HEK293 (cell line): ENCODE results near the gene THRAP3.

ENCODE experiments used
- CTCF ChIA-PET: fragments of 350-600 bp; formaldehyde crosslinking; extraction: SDS; loops from one replicate; lab custom pipeline; 2021; ENCODE audit warnings: antibody characterized with exemption; lab: Yijun Ruan, JAX
- POLR2A ChIA-PET: fragments of 300-600 bp; formaldehyde crosslinking; extraction: SDS; loops from one replicate; lab custom pipeline; 2020; ENCODE audit warnings: antibody characterized with exemption, inconsistent platforms; lab: Yijun Ruan, JAX
- H3K27ac ChIP-seq: fragments of 200-500 bp; sonication (Bioruptor generic); 2 replicates; pipeline ENCODE4 v1.5.1; 2014; ENCODE audit warnings: low read depth, low read length, control low read depth, inconsistent platforms; ENCODE audit errors: extremely low read depth
- H3K36me3 ChIP-seq, 2 experiments: fragments of 200-500 bp in 1 of 2; sonication (Bioruptor generic) in 1 of 2; 1 replicate in 1 of 2; 2 replicates in 1 of 2; pipeline ENCODE4 v1.5.1; 2014 to 2017; ENCODE audit warnings: inconsistent platforms in 2 of 2, low read length in 2 of 2; ENCODE audit not compliant: control insufficient read depth in 2 of 2, insufficient read depth in 1 of 2
- H3K4me1 ChIP-seq: fragments of 200-500 bp; sonication (Bioruptor generic); 2 replicates; pipeline ENCODE4 v1.5.1; 2014; ENCODE audit warnings: mild to moderate bottlenecking, low read length, inconsistent platforms; ENCODE audit not compliant: control insufficient read depth, insufficient read depth
- H3K4me3 ChIP-seq: 2 replicates; pipeline ENCODE4 v1.5.1; 2011; ENCODE audit warnings: low read depth, mild to moderate bottlenecking, control low read depth, low read length, moderate library complexity
- H3K9me3 ChIP-seq: fragments of 200-500 bp; sonication (Bioruptor generic); 2 replicates; pipeline ENCODE4 v1.5.1; 2014; ENCODE audit warnings: low read depth, low read length, inconsistent platforms; ENCODE audit not compliant: control insufficient read depth, insufficient read depth
- BCL11B ChIP-seq: fragments of 450-650 bp; formaldehyde crosslinking; IDR thresholded peaks from 2 replicates; pipeline ENCODE4 v1.5.1; 2016; ENCODE audit warnings: low read depth, missing biosample characterization, missing genetic modification characterization
- EGR2 ChIP-seq: fragments of 450-650 bp; formaldehyde crosslinking; IDR thresholded peaks from 2 replicates; pipeline ENCODE4 v1.5.1; 2016; ENCODE audit warnings: low read depth, missing biosample characterization, missing genetic modification characterization
- FEZF1 ChIP-seq: fragments of 450-650 bp; formaldehyde crosslinking; IDR thresholded peaks from 2 replicates; pipeline ENCODE4 v1.5.1; 2016; ENCODE audit warnings: missing biosample characterization, missing genetic modification characterization
- GLI2 ChIP-seq: fragments of 450-650 bp; formaldehyde crosslinking; IDR thresholded peaks from 2 replicates; pipeline ENCODE4; 2017; ENCODE audit warnings: missing biosample characterization, missing genetic modification characterization, low read depth, borderline replicate concordance
- RBAK ChIP-seq: fragments of 450-650 bp; formaldehyde crosslinking; IDR thresholded peaks from 2 replicates; pipeline ENCODE4 v1.5.1; 2016; ENCODE audit warnings: missing biosample characterization, missing genetic modification characterization
- ZBTB20 ChIP-seq: fragments of 450-650 bp; formaldehyde crosslinking; IDR thresholded peaks from 2 replicates; pipeline ENCODE4 v1.5.1; 2016; ENCODE audit warnings: missing biosample characterization, missing genetic modification characterization
- ZFHX2 ChIP-seq: fragments of 450-650 bp; formaldehyde crosslinking; conservative IDR thresholded peaks from 2 replicates; pipeline ENCODE4 v1.5.1; 2016; ENCODE audit warnings: missing biosample characterization, missing genetic modification characterization
- ZIC2 ChIP-seq: fragments of 450-650 bp; formaldehyde crosslinking; IDR thresholded peaks from 2 replicates; pipeline ENCODE4 v1.5.1; 2016; ENCODE audit warnings: missing biosample characterization, missing genetic modification characterization
- ZNF121 ChIP-seq: fragments of 450-650 bp; formaldehyde crosslinking; IDR thresholded peaks from 2 replicates; pipeline ENCODE4 v1.5.1; 2016; ENCODE audit warnings: missing biosample characterization, missing genetic modification characterization
- ZNF19 ChIP-seq: fragments of 450-650 bp; formaldehyde crosslinking; IDR thresholded peaks from 2 replicates; pipeline ENCODE4; 2016; ENCODE audit warnings: missing biosample characterization, missing genetic modification characterization, low read depth
- ZNF221 ChIP-seq: fragments of 450-650 bp; formaldehyde crosslinking; IDR thresholded peaks from 2 replicates; pipeline ENCODE4 v1.5.1; 2017; ENCODE audit warnings: missing biosample characterization, missing genetic modification characterization, borderline replicate concordance
- ZNF311 ChIP-seq: fragments of 450-650 bp; formaldehyde crosslinking; IDR thresholded peaks from 2 replicates; pipeline ENCODE4 v1.5.1; 2017; ENCODE audit warnings: missing biosample characterization, missing genetic modification characterization, borderline replicate concordance
- ZNF324 ChIP-seq: fragments of 450-650 bp; formaldehyde crosslinking; IDR thresholded peaks from 2 replicates; pipeline ENCODE4 v1.5.1; 2016; ENCODE audit warnings: missing biosample characterization, missing genetic modification characterization
- ZNF354C ChIP-seq: fragments of 450-650 bp; formaldehyde crosslinking; IDR thresholded peaks from 2 replicates; pipeline ENCODE4 v1.5.1; 2016; ENCODE audit warnings: missing biosample characterization, missing genetic modification characterization, low read depth, borderline replicate concordance
- ZNF404 ChIP-seq: fragments of 450-650 bp; formaldehyde crosslinking; IDR thresholded peaks from 2 replicates; pipeline ENCODE4 v1.5.1; 2017; ENCODE audit warnings: missing biosample characterization, missing genetic modification characterization
- ZNF48 ChIP-seq: fragments of 450-650 bp; formaldehyde crosslinking; IDR thresholded peaks from 2 replicates; pipeline ENCODE4 v1.5.1; 2016; ENCODE audit warnings: missing biosample characterization, missing genetic modification characterization
- ZNF521 ChIP-seq: fragments of 450-650 bp; formaldehyde crosslinking; IDR thresholded peaks from 2 replicates; pipeline ENCODE4 v1.5.1; 2017; ENCODE audit warnings: missing biosample characterization, mild to moderate bottlenecking, missing genetic modification characterization
- ZNF558 ChIP-seq: fragments of 450-650 bp; formaldehyde crosslinking; IDR thresholded peaks from 2 replicates; pipeline ENCODE4 v1.5.1; 2016; ENCODE audit warnings: missing biosample characterization, missing genetic modification characterization
- ZNF600 ChIP-seq: fragments of 450-650 bp; formaldehyde crosslinking; IDR thresholded peaks from 2 replicates; pipeline ENCODE4 v1.5.1; 2016; ENCODE audit warnings: missing biosample characterization, missing genetic modification characterization
- ZNF660 ChIP-seq: fragments of 450-650 bp; IDR thresholded peaks from 2 replicates; pipeline ENCODE4 v1.5.1; 2018; ENCODE audit warnings: missing biosample characterization, mild to moderate bottlenecking, missing genetic modification characterization
- ZNF768 ChIP-seq: fragments of 450-650 bp; formaldehyde crosslinking; IDR thresholded peaks from 2 replicates; pipeline ENCODE4 v1.5.1; 2018; ENCODE audit warnings: missing biosample characterization, mild to moderate bottlenecking, missing genetic modification characterization
- TF ChIP-seq, protein P1 (sequence below): fragments of 450-650 bp; formaldehyde crosslinking; IDR thresholded peaks from 2 replicates; pipeline ENCODE4 v1.5.1; 2016; ENCODE audit warnings: missing biosample characterization, missing genetic modification characterization

Gene THRAP3

GRCh38 chr1:36179220-36179600 is 45.0 kb upstream of the THRAP3 start (continued):
- TF ChIP-seq ZNF221 (no peak), ZNF354C (tag by site-specific recombination) (no peak), BCL11B (tag by site-specific recombination) (no peak), EGR2 (no peak), ZNF324 (tag by site-specific recombination) (no peak), GLI2 (tag by site-specific recombination) (no peak)
- TF ChIP-seq, protein P1, sequence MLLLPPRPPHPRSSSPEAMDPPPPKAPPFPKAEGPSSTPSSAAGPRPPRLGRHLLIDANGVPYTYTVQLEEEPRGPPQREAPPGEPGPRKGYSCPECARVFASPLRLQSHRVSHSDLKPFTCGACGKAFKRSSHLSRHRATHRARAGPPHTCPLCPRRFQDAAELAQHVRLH (tag by site-specific recombination) = no peak
- TF ChIP-seq, all 188 proteins: peak for 3

DNA sequence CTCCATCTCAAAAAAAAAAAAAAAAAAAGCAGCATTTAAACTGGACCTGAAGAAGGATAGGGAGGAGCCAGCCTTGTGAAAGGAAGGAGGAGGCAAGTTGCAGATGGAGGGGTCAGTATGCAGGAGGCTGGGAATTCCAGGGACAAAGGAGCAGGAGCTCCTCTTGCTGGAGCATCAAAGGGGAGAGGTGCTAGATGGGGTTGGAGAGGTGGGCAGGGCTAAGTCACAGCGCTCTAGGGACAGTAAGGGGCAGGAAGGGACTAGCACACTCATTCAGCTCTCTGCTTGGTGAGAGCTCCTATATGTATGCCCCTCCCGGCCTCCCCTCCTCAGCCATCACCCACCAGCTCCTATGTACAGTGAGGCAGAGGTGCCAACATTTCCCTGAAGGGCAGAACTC is 41.5 kb upstream of the THRAP3 start:
- Histone ChIP-seq H3K27ac (no peak overlapping the region), H3K4me3 (no peak overlapping the region), H3K36me3 (peaks cover 5 to 42% of the 10 kb centered on the region in 2 experiments), H3K4me1 (no peaks in the 10 kb centered on the region), H3K9me3 (no peaks in the 10 kb centered on the region)
- ChIA-PET POLR2A (interaction anchor here (0.9 to 1.5 kb wide), 4 partner anchors 22 to 41 kb away, joined by 3 to 11 read pairs (median 4); partner anchors contain the start of genes THRAP3 and TRAPPC3), CTCF (interaction anchor here (0.5 to 2.5 kb wide), 6 partner anchors 22 to 1677 kb away, joined by 3 to 19 read pairs (median 3); partner anchors contain the start of genes MTF1 and TRAPPC3)
- TF ChIP-seq RBAK (tag by site-specific recombination) (no peak), ZBTB20 (tag by site-specific recombination) (no peak), ZNF558 (tag by site-specific recombination) (no peak), ZIC2 (tag by site-specific recombination) (no peak), ZNF19 (tag by site-specific recombination) (no peak), FEZF1 (tag by site-specific recombination) (no peak), ZNF660 (tag by site-specific recombination) (no peak), ZNF48 (tag by site-specific recombination) (no peak), ZNF404 (tag by site-specific recombination) (no peak), ZNF768 (tag by site-specific recombination) (no peak), ZNF311 (tag by site-specific recombination) (no peak), ZNF521 (tag by site-specific recombination) (no peak)

DNA sequence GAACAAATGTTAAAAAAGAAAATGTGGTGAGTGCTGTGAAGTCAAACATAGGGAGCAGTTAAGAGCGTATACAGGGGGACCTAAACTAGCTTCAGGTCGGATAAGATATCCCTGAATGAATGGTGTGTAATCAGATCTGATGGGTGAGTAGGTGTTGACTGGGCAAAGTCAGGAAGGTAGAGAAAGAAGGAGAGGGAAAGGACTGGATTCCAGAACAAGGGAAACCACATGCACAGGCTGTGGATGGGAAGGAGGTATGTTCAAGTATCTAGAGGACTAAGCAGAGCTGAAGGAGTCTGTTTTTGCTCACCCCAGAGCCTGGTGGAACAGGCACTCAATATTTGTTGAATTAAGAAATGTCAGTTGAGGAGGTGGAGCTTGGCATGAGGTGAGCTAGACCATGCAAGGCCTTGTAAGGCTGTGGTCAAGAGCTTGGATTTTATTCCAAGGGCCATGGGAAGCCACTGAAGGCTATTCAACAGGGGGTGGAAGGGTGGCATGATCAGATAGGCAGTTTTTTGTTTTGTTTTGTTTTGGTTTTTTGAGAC is 40.9 kb upstream of the THRAP3 start:
- ChIA-PET POLR2A (interaction anchor here (0.9 to 1.5 kb wide), 4 partner anchors 22 to 41 kb away, joined by 3 to 11 read pairs (median 4); partner anchors contain the start of genes THRAP3 and TRAPPC3), CTCF (interaction anchor here (0.5 to 2.5 kb wide), 3 partner anchors 34 to 1676 kb away, joined by 3 to 19 read pairs (median 4); partner anchors contain the start of genes MTF1 and TRAPPC3)
- H3K27ac ChIP-seq = no peak overlapping the region

More for the DNA sequence above, 40.9 kb upstream of the THRAP3 start:
- Histone ChIP-seq H3K4me3 (no peak overlapping the region), H3K36me3 (peaks cover 5 to 35% of the 10 kb centered on the region in 2 experiments), H3K9me3 (no peaks in the 10 kb centered on the region), H3K4me1 (no peaks in the 10 kb centered on the region)
- TF ChIP-seq ZNF600 (tag by site-specific recombination) (peak; percentile 88), ZNF121 (tag by site-specific recombination) (no peak), ZFHX2 (tag by site-specific recombination) (0 out of 2 replicates have a peak, but pooled peaks have one; percentile 23)
